Liver (tissue), 3 donors: ENCODE data around the gene CEMIP.

Source experiments
- EGR1 ChIP-seq, 2 donors: IDR thresholded peaks; 2 replicates each; pipeline ENCODE4 v1.6.1; 2016 to 2018; ENCODE audit warnings: antibody characterized with exemption in 2 of 2, low read depth in 2 of 2
- FOXA1 ChIP-seq: IDR thresholded peaks from 2 replicates; pipeline ENCODE4 v1.6.1; 2016; ENCODE audit warnings: antibody characterized with exemption
- JUND ChIP-seq, 2 donors: IDR thresholded peaks; 2 replicates each; pipeline ENCODE4 v1.6.1; 2016; ENCODE audit warnings: antibody characterized with exemption in 2 of 2
- MAX ChIP-seq: IDR thresholded peaks from 2 replicates; pipeline ENCODE4 v1.6.1; 2016; ENCODE audit warnings: antibody characterized with exemption
- RAD21 ChIP-seq, 2 donors: IDR thresholded peaks; 2 replicates each; pipeline ENCODE4 v1.6.1; 2016; ENCODE audit warnings: antibody characterized with exemption in 2 of 2, mild to moderate bottlenecking in 2 of 2
- REST ChIP-seq: IDR thresholded peaks from 2 replicates; pipeline ENCODE4 v1.6.1; 2016; ENCODE audit warnings: antibody characterized with exemption, mild to moderate bottlenecking
- TAF1 ChIP-seq: conservative IDR thresholded peaks from 2 replicates; pipeline ENCODE4 v1.6.1; 2016; ENCODE audit warnings: antibody characterized with exemption, mild to moderate bottlenecking
- YY1 ChIP-seq: IDR thresholded peaks from 2 replicates; pipeline ENCODE4 v1.6.1; 2016; ENCODE audit warnings: antibody characterized with exemption, mild to moderate bottlenecking
- ZBTB33 ChIP-seq: IDR thresholded peaks from 2 replicates; pipeline ENCODE4 v1.6.1; 2016; ENCODE audit warnings: antibody characterized with exemption
- TF ChIP-seq, protein P1 (sequence below): fragments of 150-350 bp; IDR thresholded peaks from 2 replicates; pipeline ENCODE4 v1.5.1; 2017; ENCODE audit warnings: improper control_type of control experiment, low read depth, low read length; ENCODE audit not compliant: missing input control
- donor health status: healthy.
- donor health status: healthy.

DNA sequence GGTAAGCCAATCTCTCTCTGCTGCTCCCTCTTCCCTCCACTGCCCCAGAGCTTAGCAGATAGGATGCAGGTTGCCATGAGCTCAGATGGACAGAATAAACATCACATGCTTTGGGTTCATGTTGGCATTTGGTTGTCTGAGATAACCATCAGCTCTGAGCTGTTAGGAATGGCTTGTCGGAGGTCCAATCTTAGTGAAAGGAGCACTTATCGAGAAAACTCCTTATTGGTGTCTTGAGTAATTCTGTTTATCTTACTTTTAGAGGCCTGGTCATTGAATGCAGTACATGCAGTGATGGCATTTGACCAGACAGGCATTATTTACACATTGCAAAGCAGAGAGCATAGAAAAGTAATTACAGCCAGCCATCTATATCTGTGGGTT, 99.7 kb downstream of the CEMIP start:
- TF ChIP-seq, protein P1, sequence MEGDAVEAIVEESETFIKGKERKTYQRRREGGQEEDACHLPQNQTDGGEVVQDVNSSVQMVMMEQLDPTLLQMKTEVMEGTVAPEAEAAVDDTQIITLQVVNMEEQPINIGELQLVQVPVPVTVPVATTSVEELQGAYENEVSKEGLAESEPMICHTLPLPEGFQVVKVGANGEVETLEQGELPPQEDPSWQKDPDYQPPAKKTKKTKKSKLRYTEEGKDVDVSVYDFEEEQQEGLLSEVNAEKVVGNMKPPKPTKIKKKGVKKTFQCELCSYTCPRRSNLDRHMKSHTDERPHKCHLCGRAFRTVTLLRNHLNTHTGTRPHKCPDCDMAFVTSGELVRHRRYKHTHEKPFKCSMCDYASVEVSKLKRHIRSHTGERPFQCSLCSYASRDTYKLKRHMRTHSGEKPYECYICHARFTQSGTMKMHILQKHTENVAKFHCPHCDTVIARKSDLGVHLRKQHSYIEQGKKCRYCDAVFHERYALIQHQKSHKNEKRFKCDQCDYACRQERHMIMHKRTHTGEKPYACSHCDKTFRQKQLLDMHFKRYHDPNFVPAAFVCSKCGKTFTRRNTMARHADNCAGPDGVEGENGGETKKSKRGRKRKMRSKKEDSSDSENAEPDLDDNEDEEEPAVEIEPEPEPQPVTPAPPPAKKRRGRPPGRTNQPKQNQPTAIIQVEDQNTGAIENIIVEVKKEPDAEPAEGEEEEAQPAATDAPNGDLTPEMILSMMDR: no peak
- TF ChIP-seq EGR1 (IDR thresholded peaks at IDR 0.05; ENCODE audit: low read depth in 2 of 2): no peak
- TF ChIP-seq REST: no peak
- TF ChIP-seq RAD21 (IDR thresholded peaks at IDR 0.05): no peak
- no peak for TF ChIP-seq MAX
- no peak for TF ChIP-seq FOXA1
- TF ChIP-seq JUND (IDR thresholded peaks at IDR 0.05): no peak
- no peak for TF ChIP-seq TAF1
- no peak for TF ChIP-seq YY1
- TF ChIP-seq ZBTB33: no peak
